ENCODE measurements around the gene CDH4.

- TF ChIP-seq CTCF (IDR thresholded peaks at IDR 0.05 in 8 of 11, conservative IDR thresholded peaks at IDR 0.05 in 3 of 11) (no peak), POLR2A (IDR thresholded peaks at IDR 0.05) (no peak), POLR2AphosphoS5 (IDR thresholded peaks at IDR 0.05) (no peak)
Observed at GRCh38 chr20:61977419-61977786, 725.3 kb downstream of the CDH4 start.
